ENCODE data around the gene XRCC3.
"Not testable (repeated sequence)": the region's sequence is repeated elsewhere in the genome, so short reads cannot be mapped to it uniquely, and the experiment has no call there.

XRCC3 gene

GRCh38 chr14:103693515-103693914 lies 21.7 kb downstream of the XRCC3 start:
- H3K27ac ChIP-seq, result no peak overlapping the region
- DNase-seq, result no peak
- no peak overlapping the region for H3K4me3 ChIP-seq (ENCODE audit: low read depth, low read length)
- H3K27me3 ChIP-seq (replicated peaks), result no peaks in the 10 kb centered on the region
- no peak for TF ChIP-seq CTCF (IDR thresholded peaks at IDR 0.05; ENCODE audit: low read depth, low read length, missing control alignments)
- in situ Hi-C loops (cut with HindIII; ENCODE audit: low pct_ligation_motif_present, low sequenced_read_pairs), result no loop called here
- H3K36me3 ChIP-seq (replicated peaks), result peaks cover 46% of the 10 kb centered on the region

GRCh38 chr14:103692871-103693270 lies 22.4 kb downstream of the XRCC3 start:
- no peak for TF ChIP-seq CTCF (IDR thresholded peaks at IDR 0.05; ENCODE audit: low read depth, low read length, missing control alignments)
- no peak overlapping the region for H3K27ac ChIP-seq
- no peak for DNase-seq
- peaks cover 43% of the 10 kb centered on the region for H3K36me3 ChIP-seq (replicated peaks)
- H3K4me3 ChIP-seq (ENCODE audit: low read depth, low read length), result no peak overlapping the region
- no peaks in the 10 kb centered on the region for H3K27me3 ChIP-seq (replicated peaks)
- in situ Hi-C loops (cut with HindIII; ENCODE audit: low pct_ligation_motif_present, low sequenced_read_pairs), result no loop called here

- TF ChIP-seq CTCF (IDR thresholded peaks at IDR 0.05; ENCODE audit: low read depth, low read length, missing control alignments), result no peak
- Histone ChIP-seq H3K4me3 (ENCODE audit: low read depth, low read length) (no peak overlapping the region), H3K27ac (no peak overlapping the region), H3K27me3 (replicated peaks) (no peaks in the 10 kb centered on the region), H3K36me3 (replicated peaks) (peaks cover 36% of the 10 kb centered on the region)
- in situ Hi-C loops (cut with HindIII; ENCODE audit: low pct_ligation_motif_present, low sequenced_read_pairs), result no loop called here
- DNase-seq, result no peak
These were observed 23.1 kb downstream of the XRCC3 start for GRCh38 chr14:103692159-103692558.

- H3K4me3 ChIP-seq (ENCODE audit: low read depth, low read length); H3K27ac ChIP-seq; DNase-seq; H3K27me3 ChIP-seq (replicated peaks); in situ Hi-C loops (cut with HindIII; ENCODE audit: low pct_ligation_motif_present, low sequenced_read_pairs): not testable (repeated sequence)
- H3K36me3 ChIP-seq (replicated peaks), result peaks cover 39% of the 10 kb centered on the region
These were observed 23.6 kb downstream of the XRCC3 start for GRCh38 chr14:103691655-103692054.

GRCh38 chr14:103690332-103690731 lies 24.9 kb downstream of the XRCC3 start:
- Histone ChIP-seq H3K36me3 (replicated peaks) (peaks cover 46% of the 10 kb centered on the region), H3K27me3 (replicated peaks) (no peaks in the 10 kb centered on the region), H3K27ac (no peak overlapping the region), H3K4me3 (ENCODE audit: low read depth, low read length) (no peak overlapping the region)
- no peak for TF ChIP-seq CTCF (IDR thresholded peaks at IDR 0.05; ENCODE audit: low read depth, low read length, missing control alignments)
- in situ Hi-C loops (cut with HindIII; ENCODE audit: low pct_ligation_motif_present, low sequenced_read_pairs), result no loop called here
- DNase-seq, result no peak

- H3K27ac ChIP-seq, result no peak overlapping the region
- in situ Hi-C loops (cut with HindIII; ENCODE audit: low pct_ligation_motif_present, low sequenced_read_pairs), result no loop called here
- DNase-seq, result no peak
- peaks cover 49% of the 10 kb centered on the region for H3K36me3 ChIP-seq (replicated peaks)
- no peaks in the 10 kb centered on the region for H3K27me3 ChIP-seq (replicated peaks)
- no peak for TF ChIP-seq CTCF (IDR thresholded peaks at IDR 0.05; ENCODE audit: low read depth, low read length, missing control alignments)
- no peak overlapping the region for H3K4me3 ChIP-seq (ENCODE audit: low read depth, low read length)
These were observed 26.0 kb downstream of the XRCC3 start for GRCh38 chr14:103688906-103689902.
